Vagina (tissue), 2 donors: ENCODE results near the gene POLRMT. TPM values are rescaled to one million over a fixed set of nuclear protein-coding genes. Genes with fewer than 3 reads are reported as not detected.
"Not testable (repeated sequence)": the region's sequence is repeated elsewhere in the genome, so short reads cannot be mapped to it uniquely, and the experiment has no call there.

Source experiments
- DNase-seq, 2 donors: peaks; one replicate each; pipeline ENCODE4 v3.0.0-alpha.2; 2017; ENCODE audit errors: extremely low spot score in 2 of 2
- H3K27ac ChIP-seq: fragments of 200-600 bp; sonication (generic); one replicate; pipeline ENCODE4 v1.5.1; 2019
- H3K27me3 ChIP-seq: fragments of 200-600 bp; sonication (generic); one replicate; pipeline ENCODE4 v1.5.1; 2019
- H3K36me3 ChIP-seq, 2 donors: fragments of 200-600 bp; sonication (generic); one replicate each; pipeline ENCODE4 v1.5.1; 2017 to 2019
- H3K4me1 ChIP-seq: fragments of 200-600 bp; sonication (generic); one replicate; pipeline ENCODE4 v1.5.1; 2019
- H3K4me3 ChIP-seq, 2 donors: fragments of 200-600 bp; sonication (generic); 1 replicate in 1 of 2; 2 replicates in 1 of 2; pipeline ENCODE4 v1.5.1; 2016 to 2019
- H3K9me3 ChIP-seq: fragments of 200-600 bp; sonication (generic); one replicate; pipeline ENCODE4 v1.5.1; 2019
- CTCF ChIP-seq, 3 experiments: fragments of 450-650 bp in 2 of 3; fragments of 200-600 bp in 1 of 3; sonication (generic) in 1 of 3; IDR thresholded peaks; one replicate each; pipeline ENCODE4 v1.5.1; 2017 to 2019; ENCODE audit warnings: antibody characterized with exemption in 3 of 3, mild to moderate bottlenecking in 2 of 3, moderate library complexity in 2 of 3
- POLR2A ChIP-seq, 2 donors: fragments of 450-650 bp; IDR thresholded peaks; one replicate each; pipeline ENCODE4 v1.6.1; 2017; ENCODE audit warnings: antibody characterized with exemption in 2 of 2, mild to moderate bottlenecking in 2 of 2, moderate library complexity in 2 of 2
- POLR2AphosphoS5 ChIP-seq, 2 donors: sonication (generic); formaldehyde crosslinking; IDR thresholded peaks; one replicate each; pipeline ENCODE4 v1.9.0; 2017; ENCODE audit warnings: antibody characterized with exemption in 2 of 2, mild to moderate bottlenecking in 2 of 2, low read depth in 1 of 2; ENCODE audit not compliant: insufficient read depth in 1 of 2
- intact Hi-C: fragments of 100-400 bp; cut with DNase I; formaldehyde crosslinking; loops from one replicate; pipeline ENCODE4 v1.15.1; 2023
- total RNA-seq: library from RNA; depleted of rRNA; stranded (reverse); fragments of >200 nt; gene quantifications from one replicate; pipeline ENCODE4 v1.2.3, GENCODE V29; 2016

The POLRMT gene
- total RNA-seq, 1 donor from 2014 or later, result 33.9 TPM

GRCh38 chr19:634975-635652, 1.8 kb upstream of the POLRMT start:
- peaks cover 0 to 2% of the 10 kb centered on the region in 2 donors for H3K36me3 ChIP-seq
- no peaks in the 10 kb centered on the region for H3K9me3 ChIP-seq
- intact Hi-C loops, result no loop called here
- H3K27ac ChIP-seq, result no peak overlapping the region
- DNase-seq, result no peak
- H3K27me3 ChIP-seq, result no peaks in the 10 kb centered on the region
- H3K4me3 ChIP-seq, result no peak overlapping the region
- H3K4me1 ChIP-seq, result peaks cover 38% of the 10 kb centered on the region
- TF ChIP-seq POLR2A (IDR thresholded peaks at IDR 0.05) (no peak), CTCF (IDR thresholded peaks at IDR 0.05) (no peak), POLR2AphosphoS5 (IDR thresholded peaks at IDR 0.05; ENCODE audit: insufficient read depth in 1 of 2, low read depth in 1 of 2) (no peak)

GRCh38 chr19:633786-634639, 676 bp upstream of the POLRMT start:
- peak overlapping the region; percentile 66 to 77 for H3K4me3 ChIP-seq
- peaks cover 0 to 13% of the 10 kb centered on the region in 2 donors for H3K36me3 ChIP-seq
- H3K27ac ChIP-seq, result peak overlapping the region; percentile 25
- DNase-seq, result no peak
- H3K27me3 ChIP-seq, result no peaks in the 10 kb centered on the region
- no peak for TF ChIP-seq POLR2AphosphoS5 (IDR thresholded peaks at IDR 0.05; ENCODE audit: insufficient read depth in 1 of 2, low read depth in 1 of 2)
- no peak for TF ChIP-seq POLR2A (IDR thresholded peaks at IDR 0.05)
- TF ChIP-seq CTCF (IDR thresholded peaks at IDR 0.05), result no peak
- H3K4me1 ChIP-seq, result peaks cover 32% of the 10 kb centered on the region
- no peaks in the 10 kb centered on the region for H3K9me3 ChIP-seq
- intact Hi-C loops, result no loop called here

GRCh38 chr19:632579-633067, 714 bp downstream of the POLRMT start:
- no peak for DNase-seq
- H3K4me3 ChIP-seq, result peak overlapping the region; percentile 66 to 77
- peak overlapping the region; percentile 55 for H3K27ac ChIP-seq
- peaks cover 0 to 23% of the 10 kb centered on the region in 2 donors for H3K36me3 ChIP-seq
- intact Hi-C loops, result no loop called here
- H3K9me3 ChIP-seq, result no peaks in the 10 kb centered on the region
- TF ChIP-seq POLR2A (IDR thresholded peaks at IDR 0.05), result no peak
- TF ChIP-seq POLR2AphosphoS5 (IDR thresholded peaks at IDR 0.05; ENCODE audit: insufficient read depth in 1 of 2, low read depth in 1 of 2), result no peak
- no peak for TF ChIP-seq CTCF (IDR thresholded peaks at IDR 0.05)
- no peaks in the 10 kb centered on the region for H3K27me3 ChIP-seq
- peaks cover 24% of the 10 kb centered on the region for H3K4me1 ChIP-seq

- H3K4me3 ChIP-seq, result no peak overlapping the region
- H3K27me3 ChIP-seq, result no peaks in the 10 kb centered on the region
- peaks cover 24% of the 10 kb centered on the region for H3K4me1 ChIP-seq
- DNase-seq, result no peak
- H3K36me3 ChIP-seq, result peaks cover 0 to 23% of the 10 kb centered on the region in 2 donors
- no peaks in the 10 kb centered on the region for H3K9me3 ChIP-seq
- intact Hi-C loops, result no loop called here
- TF ChIP-seq POLR2A (IDR thresholded peaks at IDR 0.05), result no peak
- no peak for TF ChIP-seq POLR2AphosphoS5 (IDR thresholded peaks at IDR 0.05; ENCODE audit: insufficient read depth in 1 of 2, low read depth in 1 of 2)
- TF ChIP-seq CTCF (IDR thresholded peaks at IDR 0.05), result no peak
- no peak overlapping the region for H3K27ac ChIP-seq
Measured at GRCh38 chr19:629961-630714, 3.2 kb downstream of the POLRMT start.

- H3K4me3 ChIP-seq, H3K27ac ChIP-seq, H3K9me3 ChIP-seq, intact Hi-C loops, DNase-seq, H3K27me3 ChIP-seq: not testable (repeated sequence)
- H3K36me3 ChIP-seq, result peaks cover 0 to 23% of the 10 kb centered on the region in 2 donors
- H3K4me1 ChIP-seq, result peaks cover 20% of the 10 kb centered on the region
Measured at GRCh38 chr19:629515-629914, 3.8 kb downstream of the POLRMT start.
